Nucleus accumbens (tissue), 56 donors: ENCODE results near the gene IL12A.
A peak's percentile ranks its signal among the peaks of the same experiment; 100 is the strongest.

Experiments used
- DNase-seq, 56 donors: peaks; one replicate each; lab custom pipeline; 2025; lab: John Stamatoyannopoulos, UW

Gene IL12A

GRCh38 chr3:159988617-159989271 lies at the start of gene IL12A:
Gene IL12A, plus strand, starts transcription at chr3:159988835.
- peak in 52 of 56 donors; percentile 2 to 88 (median 58) for DNase-seq

DNA sequence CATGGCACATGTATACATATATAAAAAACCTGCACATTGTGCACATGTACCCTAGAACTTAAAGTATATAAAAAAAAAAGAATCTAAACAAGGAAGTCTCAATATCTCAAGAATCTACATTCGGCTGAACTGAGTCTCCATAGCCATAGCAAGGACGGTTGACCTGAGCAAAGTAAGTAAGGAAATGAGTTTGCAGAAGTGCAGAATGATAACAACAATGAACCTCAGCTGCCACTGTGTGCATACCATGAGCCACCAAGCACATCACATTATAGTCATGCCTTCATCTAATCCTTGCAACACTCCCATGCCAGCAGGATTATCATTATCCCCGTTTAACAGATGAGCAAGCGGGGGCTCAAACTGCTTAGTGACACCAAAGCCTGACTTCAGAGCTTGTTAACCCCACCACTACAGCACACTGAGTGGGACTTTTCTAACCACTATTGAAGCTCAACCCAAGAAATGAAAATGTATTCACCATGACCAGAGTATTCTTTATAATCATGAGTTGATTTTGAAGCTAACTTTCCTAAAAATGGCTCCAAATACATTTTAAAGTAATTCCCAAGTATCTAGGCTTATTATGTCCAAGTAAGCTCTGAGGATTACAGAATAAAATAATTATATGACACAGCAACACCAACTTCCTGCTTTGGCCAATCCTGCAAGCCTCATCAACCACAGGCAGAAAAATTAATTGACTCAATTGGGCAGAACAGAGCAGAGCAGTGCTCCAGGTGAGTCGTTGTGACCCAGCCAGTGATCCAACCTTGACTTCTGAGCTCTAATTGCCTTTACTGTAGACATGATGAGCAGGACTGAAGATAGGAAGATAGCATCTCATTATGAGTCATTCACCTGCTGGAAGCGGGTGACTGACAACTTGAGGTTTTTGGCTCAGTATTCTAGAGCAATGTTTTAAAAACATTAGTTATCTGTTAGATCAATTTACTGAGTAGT lies 47.3 kb upstream of the IL12A start:
- no peak for DNase-seq

DNA sequence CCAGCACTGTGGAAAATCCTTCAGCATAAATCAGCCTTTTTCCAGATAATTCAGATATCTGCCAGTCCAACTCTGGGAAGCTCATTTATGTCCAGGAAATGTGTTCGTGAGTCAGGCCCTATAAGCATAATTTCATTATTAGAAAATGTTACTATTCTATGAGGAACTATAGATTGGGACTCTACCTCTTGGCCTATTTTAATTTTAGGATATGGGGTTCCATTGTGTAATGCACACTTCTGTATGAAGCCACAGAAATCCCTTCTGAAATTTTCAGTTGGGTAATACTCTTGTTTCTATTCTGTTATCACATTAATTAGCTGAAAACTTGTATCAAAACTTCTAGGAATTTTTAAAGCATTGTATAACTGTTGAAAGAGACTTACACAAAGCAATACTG lies 43.9 kb upstream of the IL12A start:
- DNase-seq = no peak

- no peak for DNase-seq
These were observed 42.7 kb upstream of the IL12A start for GRCh38 chr3:159945930-159946329.

GRCh38 chr3:159947220-159947619 lies 41.4 kb upstream of the IL12A start:
- DNase-seq = no peak

GRCh38 chr3:159948429-159949144 lies 40.0 kb upstream of the IL12A start:
- DNase-seq = no peak

- DNase-seq = no peak
These were observed 38.3 kb upstream of the IL12A start for GRCh38 chr3:159950156-159950898.

DNA sequence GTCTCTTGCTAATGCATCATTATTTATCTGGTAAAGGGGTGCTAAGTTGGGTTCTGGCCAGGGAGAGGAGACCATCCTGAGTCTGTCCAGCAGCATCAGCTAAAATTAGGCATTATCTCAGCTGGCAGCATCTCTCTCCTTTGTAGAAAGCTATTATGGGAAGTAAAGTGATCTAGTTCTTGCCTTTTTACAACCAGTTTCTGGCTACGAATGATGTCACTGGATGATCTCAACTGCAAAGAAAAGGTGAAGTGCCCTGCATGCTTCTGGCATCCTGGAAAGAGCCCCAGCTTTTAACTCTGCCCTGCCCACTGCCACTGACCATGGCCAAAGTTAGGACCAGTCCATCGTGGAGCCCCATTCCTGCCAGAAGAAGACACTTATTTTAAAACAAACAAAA lies 37.1 kb upstream of the IL12A start:
- DNase-seq = no peak

- DNase-seq = no peak
These were observed 35.1 kb upstream of the IL12A start for GRCh38 chr3:159953325-159954085.

- no peak for DNase-seq
These were observed 28.2 kb upstream of the IL12A start for GRCh38 chr3:159960188-159961148.

DNA sequence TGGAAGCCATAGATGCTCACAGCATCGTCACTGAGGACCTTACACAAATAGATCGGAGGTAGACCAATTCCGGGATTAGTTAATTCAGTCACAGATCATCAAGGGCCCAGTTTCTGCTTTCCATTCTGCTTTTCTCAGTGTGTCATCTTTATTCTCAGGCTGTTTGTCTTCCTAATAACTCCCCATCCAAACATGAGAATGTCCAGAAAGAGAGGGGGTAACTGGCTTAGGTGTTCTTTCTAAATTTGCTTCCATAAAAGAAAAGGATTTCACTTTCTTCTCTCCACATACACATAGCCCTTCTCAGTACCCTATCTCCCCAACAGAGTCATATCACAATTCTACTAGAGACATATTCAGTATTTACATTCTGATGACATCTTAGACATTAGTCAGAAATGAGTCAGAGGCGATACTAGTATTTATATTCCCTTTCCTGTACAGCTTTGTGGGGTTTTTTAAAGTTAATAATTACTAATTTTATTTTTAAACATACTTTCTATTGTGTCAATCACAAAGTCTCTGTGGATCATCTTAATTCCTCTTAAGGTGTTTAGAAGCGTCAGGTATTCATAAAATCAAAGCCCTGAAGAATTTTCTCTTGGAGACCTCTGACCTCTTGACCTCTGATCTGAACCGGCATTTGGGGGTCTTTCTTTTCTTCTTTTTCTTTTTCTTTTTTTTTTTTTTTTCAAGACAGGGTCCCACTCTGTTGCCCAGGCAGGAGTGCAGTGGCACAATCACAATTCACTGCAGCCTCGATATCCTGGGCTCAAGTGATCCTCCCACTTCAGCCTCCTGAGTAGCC lies 24.3 kb upstream of the IL12A start:
- DNase-seq = no peak

DNA sequence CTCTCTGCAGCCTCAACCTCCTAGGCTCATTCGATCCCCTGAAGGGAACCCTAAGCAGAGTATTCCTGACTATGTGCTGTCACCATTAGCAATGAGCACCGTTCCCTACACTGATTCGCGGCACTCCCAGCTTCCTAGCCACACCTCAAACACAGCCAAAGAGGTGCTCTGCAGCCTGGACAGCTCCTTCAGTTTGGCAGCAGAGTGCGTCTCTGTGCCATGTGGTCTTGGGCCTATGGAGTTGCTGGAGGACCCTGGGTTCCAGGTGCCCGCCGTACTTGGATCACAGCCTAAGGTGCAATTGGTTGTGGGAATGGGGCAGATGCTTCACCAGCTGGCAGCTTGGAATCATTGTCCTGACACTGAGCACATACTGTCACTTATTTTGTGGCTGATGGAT lies 17.3 kb upstream of the IL12A start:
- DNase-seq = no peak

DNA sequence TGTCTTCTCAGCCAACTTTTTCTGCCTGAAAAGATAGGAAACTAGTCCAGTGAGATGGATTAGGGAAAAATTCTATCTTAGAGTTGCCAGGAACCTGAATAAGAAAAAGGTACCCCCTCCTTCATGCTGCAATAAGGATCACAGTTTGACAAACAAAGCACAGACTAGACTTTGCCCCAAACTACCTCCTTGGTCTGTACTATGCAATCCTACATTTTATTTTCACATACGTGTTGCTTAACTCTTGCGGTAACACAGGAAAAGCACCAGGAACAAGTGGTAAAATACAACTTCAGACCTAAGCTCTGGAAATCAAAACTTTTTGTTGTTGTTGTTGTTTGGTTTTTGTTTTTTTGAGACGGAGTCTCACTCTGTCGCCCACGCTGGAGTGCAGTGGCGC lies 11.3 kb upstream of the IL12A start:
- no peak for DNase-seq

DNA sequence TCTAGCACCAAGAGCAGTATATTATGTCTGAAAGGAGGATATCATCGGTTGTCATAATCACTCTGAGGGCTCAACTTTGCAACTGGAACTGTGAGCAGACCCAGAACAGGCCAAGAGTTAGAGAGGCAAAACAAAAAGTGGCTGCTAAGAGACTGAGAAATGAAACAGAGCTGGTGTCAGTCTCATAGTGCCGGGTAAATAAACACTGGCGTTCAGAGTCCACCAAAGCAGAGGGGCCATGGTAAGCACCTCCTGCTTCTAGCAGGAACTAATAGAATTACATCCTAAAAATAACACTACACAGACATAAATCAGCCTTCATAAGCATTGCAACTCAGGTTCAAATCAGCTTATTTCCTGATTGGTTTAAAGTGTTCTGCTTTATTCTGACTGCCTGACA lies 10.3 kb upstream of the IL12A start:
- DNase-seq = no peak

DNA sequence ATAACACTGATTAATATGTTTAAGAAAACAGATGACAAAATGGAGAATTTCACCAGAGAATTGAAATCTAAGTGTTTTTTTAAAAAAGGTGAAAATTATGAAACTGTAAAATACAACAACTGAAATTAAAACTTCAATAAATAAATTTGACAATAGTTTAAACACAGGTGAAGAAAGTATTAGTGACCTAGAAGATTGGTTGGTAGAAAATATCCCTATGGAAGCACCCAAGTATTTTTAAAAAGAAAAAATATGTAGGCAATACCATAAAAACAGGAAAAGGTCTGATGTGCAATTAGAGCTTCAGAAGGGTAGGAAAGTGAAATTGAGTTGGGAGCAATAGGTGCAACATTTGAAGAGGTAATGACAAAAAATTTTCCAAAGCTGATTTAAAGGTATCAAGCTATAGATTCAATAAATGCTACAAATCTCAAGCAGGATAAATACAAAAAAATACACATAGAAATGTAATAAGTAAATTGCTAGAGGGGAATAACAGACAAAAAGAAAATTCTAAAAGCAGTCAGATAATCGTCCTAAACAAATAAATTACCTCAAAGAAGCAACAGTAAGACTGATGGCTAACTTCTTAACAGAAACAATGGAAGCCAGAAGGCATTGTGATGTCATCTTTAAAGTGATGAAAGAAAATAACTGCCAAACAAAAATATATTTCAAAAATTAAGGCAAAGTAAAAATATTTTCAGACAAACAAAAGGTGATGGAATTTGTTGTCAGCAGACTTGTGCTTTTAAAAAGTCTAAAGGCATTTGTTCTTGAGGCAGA lies 9.5 kb upstream of the IL12A start:
- DNase-seq = no peak

GRCh38 chr3:159982442-159982974 lies 6.1 kb upstream of the IL12A start:
- no peak for DNase-seq

DNA sequence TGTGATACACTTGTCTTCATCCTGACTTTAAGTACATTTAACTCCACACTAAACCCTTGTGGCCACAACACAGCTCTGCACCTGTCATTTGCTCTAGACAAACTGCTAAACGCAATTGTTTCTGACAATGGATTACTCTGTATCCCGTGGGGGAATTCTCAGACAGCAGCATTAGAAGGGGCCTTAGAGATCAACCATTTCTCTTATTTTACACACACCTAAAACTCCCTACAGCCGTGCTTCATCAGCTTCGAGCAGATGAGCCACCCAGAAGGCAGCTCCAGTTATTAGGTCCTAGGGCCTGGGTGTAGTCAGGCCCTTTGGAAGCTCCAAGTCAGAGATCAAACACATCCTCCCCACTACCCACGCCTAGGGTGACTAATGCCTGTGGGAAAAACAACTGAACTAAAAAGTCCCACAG lies 1.3 kb upstream of the IL12A start:
- DNase-seq = no peak
